Peyer's patch (tissue), 4 donors: ENCODE data around the gene MPL. TPM values are rescaled to one million over a fixed set of nuclear protein-coding genes. Genes with fewer than 3 reads are reported as not detected.

Experiments used
- DNase-seq, 3 donors: peaks; one replicate each; pipeline ENCODE4 v3.0.0-alpha.2; 2017 to 2019
- H3K27ac ChIP-seq, 4 donors: fragments of 200-600 bp; sonication (generic); one replicate each; pipeline ENCODE4 v1.5.1; 2016 to 2019
- H3K27me3 ChIP-seq, 2 donors: fragments of 200-600 bp; sonication (generic); one replicate each; pipeline ENCODE4 v1.5.1; 2019
- H3K36me3 ChIP-seq, 3 donors: fragments of 200-600 bp; sonication (generic); one replicate each; pipeline ENCODE4 v1.5.1; 2016 to 2019
- H3K4me1 ChIP-seq, 4 donors: fragments of 200-600 bp; sonication (generic); one replicate each; pipeline ENCODE4 v1.5.1; 2016 to 2019
- H3K4me3 ChIP-seq, 4 donors: fragments of 200-600 bp; sonication (generic); 1 replicate in 3 of 4; 2 replicates in 1 of 4; pipeline ENCODE4 v1.5.1; 2016 to 2019; ENCODE audit warnings: mild to moderate bottlenecking in 1 of 4
- H3K9me3 ChIP-seq, 4 donors: fragments of 200-600 bp; sonication (generic); one replicate each; pipeline ENCODE4 v1.5.1; 2016 to 2019; ENCODE audit warnings: mild to moderate bottlenecking in 1 of 4
- POLR2A ChIP-seq, 2 donors: fragments of 450-650 bp; IDR thresholded peaks; one replicate each; pipeline ENCODE4 v1.5.1; 2017; ENCODE audit warnings: antibody characterized with exemption in 2 of 2, mild to moderate bottlenecking in 2 of 2, moderate library complexity in 2 of 2
- total RNA-seq, 4 donors: library from RNA; depleted of rRNA; stranded (reverse); fragments of >200 nt; gene quantifications; one replicate each; pipeline ENCODE4 v1.1.0, GENCODE V29; 2016
- TF ChIP-seq, protein P1 (sequence below), 6 experiments: fragments of 450-650 bp in 4 of 6; fragments of 200-600 bp in 2 of 6; sonication (generic) in 1 of 6; IDR thresholded peaks; one replicate each; pipeline ENCODE4 v1.5.1; 2017 to 2019; ENCODE audit warnings: antibody characterized with exemption in 6 of 6, mild to moderate bottlenecking in 3 of 6, moderate library complexity in 1 of 6

MPL gene
- total RNA-seq, 4 donors from 2014 or later: not detected

DNA sequence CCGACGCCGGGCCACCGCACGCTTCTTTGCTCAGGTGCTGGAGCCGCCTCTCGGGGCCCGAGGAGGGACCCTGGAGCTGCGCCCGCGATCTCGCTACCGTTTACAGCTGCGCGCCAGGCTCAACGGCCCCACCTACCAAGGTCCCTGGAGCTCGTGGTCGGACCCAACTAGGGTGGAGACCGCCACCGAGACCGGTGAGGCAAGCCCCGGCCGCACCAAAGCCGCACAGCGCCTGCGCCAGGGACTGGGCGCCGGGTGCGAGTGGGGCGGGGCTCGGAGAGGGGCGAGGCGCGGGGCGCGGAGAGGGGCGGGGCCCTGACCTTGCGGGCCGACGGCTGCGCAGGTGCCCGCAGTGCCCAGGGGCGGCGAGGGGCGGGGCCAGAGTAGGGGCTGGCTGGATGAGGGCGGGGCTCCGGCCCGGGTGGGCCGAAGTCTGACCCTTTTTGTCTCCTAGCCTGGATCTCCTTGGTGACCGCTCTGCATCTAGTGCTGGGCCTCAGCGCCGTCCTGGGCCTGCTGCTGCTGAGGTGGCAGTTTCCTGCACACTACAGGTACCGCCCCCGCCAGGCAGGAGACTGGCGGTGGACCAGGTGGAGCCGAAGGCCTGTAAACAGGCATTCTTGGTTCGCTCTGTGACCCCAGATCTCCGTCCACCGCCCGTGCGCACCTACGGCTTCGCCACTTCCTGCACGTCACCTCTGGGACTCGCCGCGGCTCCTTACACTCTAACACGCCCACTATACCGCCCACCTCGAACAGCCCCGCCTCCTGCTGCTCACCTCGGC lies 11.4 kb downstream of the MPL start:
- TF ChIP-seq, protein P1, sequence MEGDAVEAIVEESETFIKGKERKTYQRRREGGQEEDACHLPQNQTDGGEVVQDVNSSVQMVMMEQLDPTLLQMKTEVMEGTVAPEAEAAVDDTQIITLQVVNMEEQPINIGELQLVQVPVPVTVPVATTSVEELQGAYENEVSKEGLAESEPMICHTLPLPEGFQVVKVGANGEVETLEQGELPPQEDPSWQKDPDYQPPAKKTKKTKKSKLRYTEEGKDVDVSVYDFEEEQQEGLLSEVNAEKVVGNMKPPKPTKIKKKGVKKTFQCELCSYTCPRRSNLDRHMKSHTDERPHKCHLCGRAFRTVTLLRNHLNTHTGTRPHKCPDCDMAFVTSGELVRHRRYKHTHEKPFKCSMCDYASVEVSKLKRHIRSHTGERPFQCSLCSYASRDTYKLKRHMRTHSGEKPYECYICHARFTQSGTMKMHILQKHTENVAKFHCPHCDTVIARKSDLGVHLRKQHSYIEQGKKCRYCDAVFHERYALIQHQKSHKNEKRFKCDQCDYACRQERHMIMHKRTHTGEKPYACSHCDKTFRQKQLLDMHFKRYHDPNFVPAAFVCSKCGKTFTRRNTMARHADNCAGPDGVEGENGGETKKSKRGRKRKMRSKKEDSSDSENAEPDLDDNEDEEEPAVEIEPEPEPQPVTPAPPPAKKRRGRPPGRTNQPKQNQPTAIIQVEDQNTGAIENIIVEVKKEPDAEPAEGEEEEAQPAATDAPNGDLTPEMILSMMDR (IDR thresholded peaks at IDR 0.05): peak in 1 of 6 experiments; percentile 23
- TF ChIP-seq POLR2A (IDR thresholded peaks at IDR 0.05): peak; percentile 48 to 67
- H3K36me3 ChIP-seq: no peaks in the 10 kb centered on the region
- H3K27me3 ChIP-seq: no peaks in the 10 kb centered on the region
- H3K4me3 ChIP-seq: peak overlapping the region; percentile 42 to 58 (median 50)
- peak overlapping the region; percentile 76 to 95 (median 91) for H3K27ac ChIP-seq
- peak; percentile 77 to 96 (median 94) for DNase-seq
- peaks cover 0 to 24% (median 2%) of the 10 kb centered on the region in 4 donors for H3K4me1 ChIP-seq
- no peaks in the 10 kb centered on the region for H3K9me3 ChIP-seq

DNA sequence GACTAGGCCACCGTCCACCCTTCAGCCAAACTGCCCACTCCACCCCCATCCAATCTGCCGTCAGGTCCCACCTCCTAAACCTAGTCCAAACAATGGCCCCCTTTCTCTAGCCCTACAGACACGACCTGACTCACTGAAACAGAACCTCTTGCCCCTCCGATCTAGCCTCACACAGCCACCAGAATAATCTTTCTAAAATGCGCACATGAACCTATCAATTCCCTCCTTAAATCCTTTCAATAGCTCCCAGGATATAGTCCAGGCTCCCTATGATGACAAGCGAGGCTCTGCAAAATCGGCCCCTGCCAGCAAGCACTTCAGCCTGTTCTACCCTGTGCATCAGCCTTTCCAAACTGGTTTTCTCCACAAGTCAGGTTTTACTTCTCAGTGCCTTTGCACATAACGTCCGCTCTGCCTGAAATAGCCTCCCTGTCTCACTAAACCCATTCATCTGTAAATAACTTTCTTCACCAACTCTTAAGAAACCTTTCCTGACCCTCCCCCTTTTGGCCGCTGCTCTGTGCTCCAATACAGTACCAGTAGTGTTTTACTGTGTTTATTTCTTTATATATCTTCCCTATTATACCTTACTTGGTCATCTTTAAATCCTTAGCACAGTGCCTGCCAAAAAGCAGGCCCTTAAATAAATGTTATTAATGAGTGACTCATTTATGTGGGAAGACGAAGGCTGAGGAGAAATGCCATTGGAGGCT lies 12.1 kb downstream of the MPL start:
- Histone ChIP-seq H3K36me3 (no peaks in the 10 kb centered on the region), H3K9me3 (no peaks in the 10 kb centered on the region), H3K4me1 (peaks cover 0 to 17% (median 2%) of the 10 kb centered on the region in 4 donors), H3K27me3 (no peaks in the 10 kb centered on the region), H3K27ac (peak overlapping the region; percentile 76 to 95 (median 91)), H3K4me3 (peak overlapping the region; percentile 42 to 58 (median 50))
- no peak for DNase-seq
- no peak for TF ChIP-seq POLR2A (IDR thresholded peaks at IDR 0.05)
- TF ChIP-seq, protein P1 (IDR thresholded peaks at IDR 0.05): no peak

DNA sequence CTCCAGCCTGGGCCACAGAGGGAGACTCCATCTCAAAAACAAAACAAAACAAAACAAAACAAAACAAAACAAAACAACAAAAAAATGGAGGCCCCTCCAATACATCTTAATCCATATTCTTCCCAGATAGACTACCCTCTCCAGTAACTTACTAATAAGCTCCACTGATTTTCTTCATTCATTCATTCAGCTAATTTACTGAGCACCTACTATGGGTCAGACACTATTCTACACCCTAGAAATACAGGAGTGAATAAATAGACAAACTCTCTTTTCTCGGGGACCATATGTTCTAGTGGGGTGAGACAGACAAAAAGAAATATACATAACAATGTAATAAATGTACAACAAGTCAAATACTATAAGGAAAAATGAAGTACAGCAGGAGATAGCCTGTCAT lies 13.4 kb downstream of the MPL start:
- Histone ChIP-seq H3K36me3 (no peaks in the 10 kb centered on the region), H3K4me3 (no peak overlapping the region), H3K27ac (no peak overlapping the region), H3K9me3 (no peaks in the 10 kb centered on the region), H3K4me1 (peaks cover 0 to 7% (median 0%) of the 10 kb centered on the region in 4 donors), H3K27me3 (no peaks in the 10 kb centered on the region)
- DNase-seq: no peak
- TF ChIP-seq, protein P1 (IDR thresholded peaks at IDR 0.05): no peak
- no peak for TF ChIP-seq POLR2A (IDR thresholded peaks at IDR 0.05)

DNA sequence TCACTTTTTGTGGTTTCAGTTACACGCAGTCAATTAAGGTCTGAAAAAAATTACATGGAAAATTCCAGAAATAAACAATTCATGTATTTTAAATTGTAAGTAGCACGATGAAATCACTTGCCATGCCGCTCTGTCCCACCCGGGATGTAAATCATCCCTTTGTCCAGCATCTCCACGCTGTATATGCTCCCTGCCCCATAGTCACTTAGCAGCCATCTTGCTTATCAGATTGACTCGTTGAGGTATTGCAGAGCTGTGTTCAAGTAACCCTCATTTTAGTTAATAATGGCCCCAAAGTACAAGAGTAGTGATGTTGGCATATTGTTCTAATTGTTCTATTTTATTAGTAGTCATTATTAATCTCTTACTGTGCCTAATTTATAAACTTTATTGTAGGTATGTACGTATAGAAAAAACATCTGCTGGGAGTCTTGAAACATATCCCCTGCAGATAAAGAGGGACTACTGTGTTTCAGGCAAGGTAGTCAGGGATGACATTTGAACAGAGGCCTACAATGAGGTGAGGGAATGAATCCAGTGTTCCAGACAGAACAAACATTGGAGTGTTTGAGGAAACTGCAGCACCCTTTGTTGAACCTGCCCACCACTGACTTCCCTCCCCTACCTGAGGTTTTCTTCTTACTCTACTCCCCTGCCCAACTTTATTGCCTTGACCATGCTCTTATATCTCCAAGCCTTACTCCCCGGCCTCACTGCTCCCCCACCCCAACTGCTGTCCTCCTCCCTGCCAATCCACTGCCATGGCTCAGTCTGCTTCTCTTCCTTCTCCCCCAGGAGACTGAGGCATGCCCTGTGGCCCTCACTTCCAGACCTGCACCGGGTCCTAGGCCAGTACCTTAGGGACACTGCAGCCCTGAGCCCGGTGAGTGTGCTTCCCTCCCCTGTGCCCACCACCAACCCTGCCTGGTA lies 14.1 kb downstream of the MPL start:
- Histone ChIP-seq H3K27me3 (no peaks in the 10 kb centered on the region), H3K4me1 (peaks cover 0 to 7% (median 0%) of the 10 kb centered on the region in 4 donors), H3K27ac (no peak overlapping the region), H3K36me3 (no peaks in the 10 kb centered on the region), H3K9me3 (no peaks in the 10 kb centered on the region), H3K4me3 (no peak overlapping the region)
- no peak for DNase-seq
- TF ChIP-seq, protein P1 (IDR thresholded peaks at IDR 0.05): no peak
- no peak for TF ChIP-seq POLR2A (IDR thresholded peaks at IDR 0.05)

DNA sequence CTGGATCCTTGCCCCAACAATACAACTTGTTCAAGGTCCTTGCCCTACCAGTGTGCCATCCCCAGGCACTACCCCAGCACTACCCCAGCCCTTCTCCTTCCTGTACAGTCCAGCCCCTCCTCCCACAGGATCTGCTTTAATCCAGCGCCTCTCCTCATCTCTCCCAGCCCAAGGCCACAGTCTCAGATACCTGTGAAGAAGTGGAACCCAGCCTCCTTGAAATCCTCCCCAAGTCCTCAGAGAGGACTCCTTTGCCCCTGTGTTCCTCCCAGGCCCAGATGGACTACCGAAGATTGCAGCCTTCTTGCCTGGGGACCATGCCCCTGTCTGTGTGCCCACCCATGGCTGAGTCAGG lies 14.7 kb downstream of the MPL start:
- TF ChIP-seq, protein P1 (IDR thresholded peaks at IDR 0.05): no peak
- no peak for TF ChIP-seq POLR2A (IDR thresholded peaks at IDR 0.05)
- Histone ChIP-seq H3K27ac (no peak overlapping the region), H3K9me3 (no peaks in the 10 kb centered on the region), H3K4me1 (peaks cover 0 to 9% (median 0%) of the 10 kb centered on the region in 4 donors), H3K27me3 (no peaks in the 10 kb centered on the region), H3K4me3 (no peak overlapping the region), H3K36me3 (no peaks in the 10 kb centered on the region)
- no peak for DNase-seq
